IMR-90 (cell line): ENCODE data around the gene ZFPL1. TPM values are rescaled to one million over a fixed set of nuclear protein-coding genes. Genes with fewer than 3 reads are reported as not detected.
A peak's percentile ranks its signal among the peaks of the same experiment; 100 is the strongest.

Experiments used
- ATAC-seq: fragments of 200-7000 bp; cut with Tn5 transposase; 2 replicates; pipeline ENCODE4 v1.9.1; 2020; ENCODE audit warnings: low read depth, mild to moderate bottlenecking, moderate library complexity
- BruUV-seq: library from RNA; stranded (reverse); fragments of 400-500 nt; replicated peaks from 2 replicates; lab custom pipeline; 2021; lab: Mats Ljungman, UMichigan
- CTCF ChIA-PET: fragments of 300-600 bp; formaldehyde crosslinking; extraction: SDS; loops from one replicate; lab custom pipeline; 2021; ENCODE audit warnings: antibody characterized with exemption; lab: Yijun Ruan, JAX
- POLR2A ChIA-PET: fragments of 300-600 bp; sonication (Branson Sonifier 250); formaldehyde crosslinking; loops from one replicate; lab custom pipeline; 2022; ENCODE audit warnings: antibody characterized with exemption; ENCODE audit not compliant: unreplicated experiment; lab: Charles Lee
- DNase-seq: peaks from one replicate; pipeline ENCODE4 v3.0.0; 2013
- H2AFZ ChIP-seq: replicated peaks from 2 replicates; pipeline ENCODE3; 2013; ENCODE audit warnings: low read length, mild to moderate bottlenecking; ENCODE audit not compliant: poor library complexity
- H2AK5ac ChIP-seq: 2 replicates; pipeline ENCODE4 v1.6.1; 2013; ENCODE audit warnings: low read depth, low read length, inconsistent platforms
- H2AK9ac ChIP-seq: replicated peaks from 2 replicates; pipeline ENCODE3; 2013; ENCODE audit warnings: mild to moderate bottlenecking, low read depth, low read length, moderate library complexity; ENCODE audit not compliant: poor library complexity
- H2BK120ac ChIP-seq: 2 replicates; pipeline ENCODE4 v1.6.1; 2013; ENCODE audit warnings: low read depth, low read length, inconsistent platforms
- H2BK15ac ChIP-seq: 3 replicates; pipeline ENCODE4 v1.6.1; 2013; ENCODE audit warnings: low read depth, low read length, inconsistent platforms
- H2BK20ac ChIP-seq: 2 replicates; pipeline ENCODE4 v1.6.1; 2013; ENCODE audit warnings: low read depth, mild to moderate bottlenecking, inconsistent platforms, low read length, moderate library complexity
- H2BK5ac ChIP-seq: 2 replicates; pipeline ENCODE4 v1.6.1; 2013; ENCODE audit warnings: mild to moderate bottlenecking, low read depth, low read length, inconsistent platforms; ENCODE audit not compliant: poor library complexity, severe bottlenecking
- H3K14ac ChIP-seq: replicated peaks from 2 replicates; pipeline ENCODE4 v1.6.1; 2013; ENCODE audit warnings: low read depth, low read length, inconsistent platforms
- H3K18ac ChIP-seq: 2 replicates; pipeline ENCODE4 v1.6.1; 2013; ENCODE audit warnings: low read depth, low read length, control low read depth
- H3K23ac ChIP-seq: 2 replicates; pipeline ENCODE4 v1.6.1; 2013; ENCODE audit warnings: low read depth, low read length, inconsistent platforms
- H3K27ac ChIP-seq: 2 replicates; pipeline ENCODE4 v1.5.1; 2013; ENCODE audit warnings: mild to moderate bottlenecking, control low read depth, low read length; ENCODE audit not compliant: insufficient read depth
- H3K27me3 ChIP-seq: 2 replicates; pipeline ENCODE4 v1.6.1; 2013; ENCODE audit warnings: low read length; ENCODE audit not compliant: control insufficient read depth, insufficient read depth
- H3K36me3 ChIP-seq: 2 replicates; pipeline ENCODE4 v1.6.1; 2013; ENCODE audit warnings: low read length, mixed read lengths; ENCODE audit not compliant: control insufficient read depth, insufficient read depth
- H3K4ac ChIP-seq: 2 replicates; pipeline ENCODE4 v1.6.1; 2013; ENCODE audit warnings: low read depth, low read length, inconsistent platforms
- H3K4me1 ChIP-seq: 2 replicates; pipeline ENCODE4 v1.6.1; 2013; ENCODE audit warnings: low read length, mixed read lengths; ENCODE audit not compliant: control insufficient read depth, insufficient read depth
- H3K4me2 ChIP-seq: 2 replicates; pipeline ENCODE4 v1.6.1; 2013; ENCODE audit warnings: low read depth, mild to moderate bottlenecking, control low read depth, low read length, moderate library complexity
- H3K4me3 ChIP-seq: 2 replicates; pipeline ENCODE4 v1.5.1; 2013; ENCODE audit warnings: low read depth, mild to moderate bottlenecking, control low read depth, low read length, moderate library complexity; ENCODE audit not compliant: insufficient read depth
- H3K56ac ChIP-seq: 2 replicates; pipeline ENCODE4 v1.6.1; 2013; ENCODE audit warnings: low read length, inconsistent platforms; ENCODE audit not compliant: insufficient read depth; ENCODE audit errors: extremely low read depth
- H3K79me1 ChIP-seq, 2 experiments: 2 replicates each; pipeline ENCODE4 v1.6.1; 2013; ENCODE audit warnings: low read length in 2 of 2, inconsistent platforms in 1 of 2, low read depth in 1 of 2
- H3K9ac ChIP-seq: 2 replicates; pipeline ENCODE4 v1.6.1; 2013; ENCODE audit warnings: low read depth, low read length, control low read depth
- H3K9me1 ChIP-seq: 2 replicates; pipeline ENCODE4 v1.6.1; 2013; ENCODE audit warnings: low read length, inconsistent platforms; ENCODE audit not compliant: insufficient read depth
- H3K9me3 ChIP-seq: 2 replicates; pipeline ENCODE4 v1.6.1; 2013; ENCODE audit warnings: low read length; ENCODE audit not compliant: control insufficient read depth, insufficient read depth
- H4K20me1 ChIP-seq: 2 replicates; pipeline ENCODE4 v1.6.1; 2013; ENCODE audit warnings: low read length, inconsistent platforms; ENCODE audit not compliant: insufficient read depth
- H4K5ac ChIP-seq: 2 replicates; pipeline ENCODE4 v1.6.1; 2013; ENCODE audit warnings: mild to moderate bottlenecking, low read depth, low read length, control low read depth
- H4K8ac ChIP-seq, 2 experiments: 2 replicates each; pipeline ENCODE4 v1.6.1; 2013; ENCODE audit warnings: low read depth in 2 of 2, low read length in 2 of 2, control low read depth in 1 of 2, inconsistent platforms in 1 of 2
- H4K91ac ChIP-seq: 2 replicates; pipeline ENCODE4 v1.6.1; 2013; ENCODE audit warnings: low read depth, low read length, inconsistent platforms; ENCODE audit not compliant: insufficient read depth
- BHLHE40 ChIP-seq: fragments of 150-350 bp; IDR thresholded peaks from 2 replicates; pipeline ENCODE4 v1.6.1; 2016; ENCODE audit warnings: mild to moderate bottlenecking, low read depth, low read length
- CEBPB ChIP-seq: IDR thresholded peaks from 2 replicates; pipeline ENCODE4 v1.6.1; 2012; ENCODE audit warnings: low read depth, low read length, improper control_type of control experiment
- CHD1 ChIP-seq: IDR thresholded peaks from 2 replicates; pipeline ENCODE4 v1.6.1; 2012; ENCODE audit warnings: low read depth, low read length, improper control_type of control experiment
- FOS ChIP-seq: fragments of 150-350 bp; IDR thresholded peaks from 2 replicates; pipeline ENCODE4 v1.6.1; 2016; ENCODE audit warnings: low read depth, low read length
- MAFK ChIP-seq: IDR thresholded peaks from 2 replicates; pipeline ENCODE4 v1.6.1; 2012; ENCODE audit warnings: low read depth, low read length, improper control_type of control experiment
- MAZ ChIP-seq: IDR thresholded peaks from 2 replicates; pipeline ENCODE4 v1.6.1; 2012; ENCODE audit warnings: low read depth, mild to moderate bottlenecking, low read length, improper control_type of control experiment, moderate library complexity, borderline replicate concordance
- MXI1 ChIP-seq: IDR thresholded peaks from 2 replicates; pipeline ENCODE4 v1.6.1; 2012; ENCODE audit warnings: low read depth, mild to moderate bottlenecking, low read length, moderate library complexity, borderline replicate concordance
- NFE2L2 ChIP-seq: fragments of 150-350 bp; IDR thresholded peaks from 2 replicates; pipeline ENCODE4 v1.6.1; 2016; ENCODE audit warnings: low read depth, mild to moderate bottlenecking, low read length
- POLR2A ChIP-seq: IDR thresholded peaks from 2 replicates; pipeline ENCODE4 v1.6.1; 2012; ENCODE audit warnings: mild to moderate bottlenecking, low read depth, low read length
- RAD21 ChIP-seq: IDR thresholded peaks from 2 replicates; pipeline ENCODE4 v1.6.1; 2012; ENCODE audit warnings: low read length, improper control_type of control experiment
- RCOR1 ChIP-seq: IDR thresholded peaks from 2 replicates; pipeline ENCODE4 v1.6.1; 2012; ENCODE audit warnings: mild to moderate bottlenecking, low read length, improper control_type of control experiment; ENCODE audit not compliant: insufficient replicate concordance
- RFX5 ChIP-seq: IDR thresholded peaks from 2 replicates; pipeline ENCODE4 v1.8.0; 2012; ENCODE audit warnings: low read depth, mild to moderate bottlenecking, low read length, moderate library complexity
- SMC3 ChIP-seq: fragments of 150-350 bp; IDR thresholded peaks from 2 replicates; pipeline ENCODE4 v1.6.1; 2016; ENCODE audit warnings: low read depth, mild to moderate bottlenecking, antibody characterized with exemption, low read length, moderate library complexity
- WGBS, 2 experiments: methylation state at CpG; one replicate each; pipeline versions ENCODE4 v1.1.5 to v1.1.7; 2013; ENCODE audit warnings: missing lambda C conversion rate in 2 of 2; ENCODE audit not compliant: insufficient read length in 1 of 2; ENCODE audit errors: extremely low coverage in 2 of 2; 5-methylcytosine and 5-hydroxymethylcytosine counted together
- dilution Hi-C: fragments of 300-500 bp; cut with HindIII; formaldehyde crosslinking; loops from one replicate; pipeline ENCODE4 v1.14.3; 2018; ENCODE audit warnings: low sequenced_read_pairs; ENCODE audit not compliant: unreplicated experiment
- in situ Hi-C: fragments of 300-500 bp; cut with MboI; formaldehyde crosslinking; loops from 3 replicates; pipeline ENCODE4 v1.14.3; 2019; ENCODE audit warnings: low sequenced_read_pairs, inconsistent platforms, mixed read lengths
- intact Hi-C: fragments of 100-400 bp; cut with micrococcal nuclease; formaldehyde crosslinking; loops from 2 replicates; pipeline ENCODE4 v1.10.0; 2022
- polyA plus RNA-seq, 3 experiments: library from polyadenylated mRNA; depleted of rRNA; stranded (reverse); fragments of >200 nt; gene quantifications; 2 replicates each; pipeline ENCODE4 v1.2.3, GENCODE V29; 2012; ENCODE audit warnings: low replicate concordance in 1 of 3
- total RNA-seq: library from RNA; depleted of rRNA; stranded (reverse); fragments of >200 nt; gene quantifications from 2 replicates; pipeline ENCODE4 v1.2.3, GENCODE V29; 2012
- TF ChIP-seq, protein P1 (sequence below): fragments of 150-350 bp; IDR thresholded peaks from 2 replicates; pipeline ENCODE4 v1.6.1; 2016; ENCODE audit warnings: low read depth, mild to moderate bottlenecking, low read length, moderate library complexity, borderline replicate concordance
- TF ChIP-seq, protein P2 (sequence below): conservative IDR thresholded peaks from 2 replicates; pipeline ENCODE4 v1.5.1; 2012; ENCODE audit warnings: mild to moderate bottlenecking, low read depth, low read length, improper control_type of control experiment
- TF ChIP-seq, protein P3 (sequence below): fragments of 150-350 bp; IDR thresholded peaks from 2 replicates; pipeline ENCODE4 v1.6.1; 2017; ENCODE audit warnings: mild to moderate bottlenecking, antibody characterized with exemption, low read length, low read depth

ZFPL1 gene
- total and polyA plus RNA-seq, 2 of the 4 experiments (the other 2 are of a cell fraction) = 24.0 to 67.5 TPM

DNA sequence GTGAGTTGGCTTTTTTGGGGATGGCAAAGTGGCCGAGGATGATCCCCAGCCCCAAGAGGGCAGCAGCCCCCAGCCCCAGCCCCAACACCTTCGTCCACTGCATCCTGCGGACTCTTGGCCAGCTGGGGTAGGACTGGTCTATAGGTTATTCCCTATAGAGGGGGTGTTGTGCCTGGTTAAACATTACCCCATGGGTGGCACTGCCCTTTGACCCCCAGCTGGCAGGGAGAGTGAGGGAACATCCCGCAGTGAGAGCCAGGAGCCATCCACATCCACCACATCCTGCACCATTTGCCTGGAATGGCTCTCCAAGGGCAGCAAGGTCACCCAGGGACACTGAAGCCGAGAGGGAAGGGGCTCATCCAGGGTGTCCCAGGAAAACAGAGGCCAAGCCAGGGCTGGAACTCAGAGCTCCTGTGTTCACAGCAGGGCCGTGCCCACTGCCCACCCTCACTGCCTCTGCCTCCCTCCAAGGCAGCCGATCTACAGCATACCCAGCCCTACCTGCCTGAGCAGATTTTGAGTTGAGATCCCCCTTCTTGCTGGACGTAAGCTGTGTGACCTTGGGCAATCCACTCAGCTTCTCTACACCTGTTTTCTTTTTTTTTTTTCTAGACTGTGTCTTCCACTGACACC lies 25.5 kb upstream of the ZFPL1 start, which contains the start of gene NAALADL1:
Gene NAALADL1 (minus strand): TSS at position 135 of the 636 bp plus-strand sequence. CDS start 32 bp downstream, at position 103.
- in situ Hi-C loops = no loop called here
- ATAC-seq = no peak
- no TSS peak for BruUV-seq

More for the DNA sequence above, 25.5 kb upstream of the ZFPL1 start, which contains the start of gene NAALADL1:
- Histone ChIP-seq H3K23ac (no peak within 1 kb of the TSS; the same call in 1 of the 2 replicates), H3K36me3 (no peaks in the 10 kb centered on the region), H3K9me1 (peaks cover 5% of the 10 kb centered on the region; the same call in 1 of the 2 replicates), H3K27me3 (peaks cover 25% of the 10 kb centered on the region; the same call in 1 of the 2 replicates), H4K5ac (no peak within 1 kb of the TSS), H4K8ac (no peak within 1 kb of the TSS), H3K27ac (no peak within 1 kb of the TSS), H3K79me1 (no peaks in the 10 kb centered on the region), H2BK5ac (no peak within 1 kb of the TSS), H3K4me1 (no peaks in the 10 kb centered on the region), H3K9ac (no peak within 1 kb of the TSS), H2AK9ac (peak within 1 kb of the TSS; percentile 37), H4K91ac (no peak within 1 kb of the TSS), H4K20me1 (no peaks in the 10 kb centered on the region), H3K4me2 (no peak within 1 kb of the TSS), H3K56ac (no peak within 1 kb of the TSS), H2BK15ac (no peak within 1 kb of the TSS), H3K18ac (no peak within 1 kb of the TSS), H3K4me3 (no peak within 1 kb of the TSS), H3K4ac (no peak within 1 kb of the TSS), H3K9me3 (no peaks in the 10 kb centered on the region), H2AFZ (no peak within 1 kb of the TSS), H2BK120ac (no peak within 1 kb of the TSS), H3K14ac (no peak within 1 kb of the TSS), H2AK5ac (no peak within 1 kb of the TSS), H2BK20ac (no peak within 1 kb of the TSS)
- intact Hi-C loops = no loop called here
- 30% methylated on average over 2 of the region's 8 CpGs; no CpG with 5 or more reads in 1 of the 2 experiments for WGBS, 2 experiments
- DNase-seq = no peak
- POLR2A ChIA-PET = no interaction called here
- no peak for TF ChIP-seq MAFK
- TF ChIP-seq, protein P1, sequence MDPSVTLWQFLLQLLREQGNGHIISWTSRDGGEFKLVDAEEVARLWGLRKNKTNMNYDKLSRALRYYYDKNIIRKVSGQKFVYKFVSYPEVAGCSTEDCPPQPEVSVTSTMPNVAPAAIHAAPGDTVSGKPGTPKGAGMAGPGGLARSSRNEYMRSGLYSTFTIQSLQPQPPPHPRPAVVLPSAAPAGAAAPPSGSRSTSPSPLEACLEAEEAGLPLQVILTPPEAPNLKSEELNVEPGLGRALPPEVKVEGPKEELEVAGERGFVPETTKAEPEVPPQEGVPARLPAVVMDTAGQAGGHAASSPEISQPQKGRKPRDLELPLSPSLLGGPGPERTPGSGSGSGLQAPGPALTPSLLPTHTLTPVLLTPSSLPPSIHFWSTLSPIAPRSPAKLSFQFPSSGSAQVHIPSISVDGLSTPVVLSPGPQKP = no peak
- no peak for TF ChIP-seq POLR2A
- no peak for TF ChIP-seq CEBPB
- no peak for TF ChIP-seq RAD21
- TF ChIP-seq NFE2L2 = no peak
- no peak for TF ChIP-seq BHLHE40
- TF ChIP-seq, protein P2, sequence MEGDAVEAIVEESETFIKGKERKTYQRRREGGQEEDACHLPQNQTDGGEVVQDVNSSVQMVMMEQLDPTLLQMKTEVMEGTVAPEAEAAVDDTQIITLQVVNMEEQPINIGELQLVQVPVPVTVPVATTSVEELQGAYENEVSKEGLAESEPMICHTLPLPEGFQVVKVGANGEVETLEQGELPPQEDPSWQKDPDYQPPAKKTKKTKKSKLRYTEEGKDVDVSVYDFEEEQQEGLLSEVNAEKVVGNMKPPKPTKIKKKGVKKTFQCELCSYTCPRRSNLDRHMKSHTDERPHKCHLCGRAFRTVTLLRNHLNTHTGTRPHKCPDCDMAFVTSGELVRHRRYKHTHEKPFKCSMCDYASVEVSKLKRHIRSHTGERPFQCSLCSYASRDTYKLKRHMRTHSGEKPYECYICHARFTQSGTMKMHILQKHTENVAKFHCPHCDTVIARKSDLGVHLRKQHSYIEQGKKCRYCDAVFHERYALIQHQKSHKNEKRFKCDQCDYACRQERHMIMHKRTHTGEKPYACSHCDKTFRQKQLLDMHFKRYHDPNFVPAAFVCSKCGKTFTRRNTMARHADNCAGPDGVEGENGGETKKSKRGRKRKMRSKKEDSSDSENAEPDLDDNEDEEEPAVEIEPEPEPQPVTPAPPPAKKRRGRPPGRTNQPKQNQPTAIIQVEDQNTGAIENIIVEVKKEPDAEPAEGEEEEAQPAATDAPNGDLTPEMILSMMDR = no peak
- TF ChIP-seq, protein P3, sequence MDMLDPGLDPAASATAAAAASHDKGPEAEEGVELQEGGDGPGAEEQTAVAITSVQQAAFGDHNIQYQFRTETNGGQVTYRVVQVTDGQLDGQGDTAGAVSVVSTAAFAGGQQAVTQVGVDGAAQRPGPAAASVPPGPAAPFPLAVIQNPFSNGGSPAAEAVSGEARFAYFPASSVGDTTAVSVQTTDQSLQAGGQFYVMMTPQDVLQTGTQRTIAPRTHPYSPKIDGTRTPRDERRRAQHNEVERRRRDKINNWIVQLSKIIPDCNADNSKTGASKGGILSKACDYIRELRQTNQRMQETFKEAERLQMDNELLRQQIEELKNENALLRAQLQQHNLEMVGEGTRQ = no peak
- TF ChIP-seq RFX5 = no peak
- TF ChIP-seq MAZ = no peak
- no peak for TF ChIP-seq FOS
- no peak for TF ChIP-seq MXI1
- no peak for TF ChIP-seq RCOR1
- no peak for TF ChIP-seq SMC3
- TF ChIP-seq CHD1 = no peak
- dilution Hi-C loops = no loop called here
- CTCF ChIA-PET = interaction anchor here (0.8 to 1.0 kb wide), 3 partner anchors 13 to 18 kb away, joined by 3 to 8 read pairs (median 3); no protein-coding TSS in a partner anchor
